Fibroblast of lung (primary cell): ENCODE results near the gene SFMBT2. TPM values are rescaled to one million over a fixed set of nuclear protein-coding genes. Genes with fewer than 3 reads are reported as not detected.

Source experiments
- DNase-seq, 2 donors: peaks; one replicate each; pipeline versions ENCODE4 v3.0.0 to v3.0.0-alpha.2; 2010; ENCODE audit warnings: low read depth in 2 of 2
- H2AFZ ChIP-seq: 2 replicates; pipeline ENCODE4 v1.5.1; 2012; ENCODE audit warnings: low read length, control low read depth, inconsistent platforms
- H3K27ac ChIP-seq: 2 replicates; pipeline ENCODE4 v1.5.1; 2011; ENCODE audit warnings: low read length, control low read depth; ENCODE audit not compliant: insufficient read depth
- H3K27me3 ChIP-seq: 2 replicates; pipeline ENCODE4 v1.5.1; 2011; ENCODE audit warnings: mild to moderate bottlenecking, low read length; ENCODE audit not compliant: control insufficient read depth, insufficient read depth
- H3K36me3 ChIP-seq: 2 replicates; pipeline ENCODE4 v1.5.1; 2011; ENCODE audit warnings: low read length; ENCODE audit not compliant: control insufficient read depth, insufficient read depth
- H3K4me1 ChIP-seq: 2 replicates; pipeline ENCODE4 v1.5.1; 2011; ENCODE audit warnings: low read length; ENCODE audit not compliant: control insufficient read depth, insufficient read depth; ENCODE audit errors: extremely low read depth
- H3K4me2 ChIP-seq: 2 replicates; pipeline ENCODE4 v1.5.1; 2011; ENCODE audit warnings: low read length, control low read depth; ENCODE audit not compliant: insufficient read depth; ENCODE audit errors: extremely low read depth
- H3K4me3 ChIP-seq, 4 experiments: fragments of 200-600 bp in 1 of 4; sonication (generic) in 1 of 4; replicated peaks in 1 of 4; 2 replicates each; pipeline ENCODE4 v1.5.1; 2011 to 2016; ENCODE audit warnings: low read length in 4 of 4, low read depth in 3 of 4, mild to moderate bottlenecking in 3 of 4, control low read depth in 2 of 4, inconsistent platforms in 1 of 4, mixed read lengths in 1 of 4; ENCODE audit not compliant: insufficient read depth in 1 of 4; ENCODE audit errors: control extremely low read depth in 1 of 4
- H3K79me2 ChIP-seq: 2 replicates; pipeline ENCODE4 v1.5.1; 2012; ENCODE audit warnings: mild to moderate bottlenecking, low read length, inconsistent platforms; ENCODE audit not compliant: control insufficient read depth, insufficient read depth
- H3K9ac ChIP-seq: 2 replicates; pipeline ENCODE4 v1.5.1; 2011; ENCODE audit warnings: mild to moderate bottlenecking, low read length, control low read depth; ENCODE audit not compliant: insufficient read depth
- H3K9me3 ChIP-seq: 2 replicates; pipeline ENCODE4 v1.5.1; 2012; ENCODE audit warnings: low read depth, low read length; ENCODE audit not compliant: control insufficient read depth, insufficient read depth
- H4K20me1 ChIP-seq: 2 replicates; pipeline ENCODE4 v1.5.1; 2011; ENCODE audit warnings: low read length; ENCODE audit not compliant: control insufficient read depth, insufficient read depth; ENCODE audit errors: extremely low read depth
- CTCF ChIP-seq, 2 donors: IDR thresholded peaks in 1 of 2; conservative IDR thresholded peaks in 1 of 2; 1 replicate in 1 of 2; 2 replicates in 1 of 2; pipeline ENCODE4 v1.5.1; 2011 to 2012; ENCODE audit warnings: low read length in 2 of 2, control low read depth in 1 of 2, inconsistent platforms in 1 of 2, low read depth in 1 of 2, mild to moderate bottlenecking in 1 of 2
- EZH2 ChIP-seq: IDR thresholded peaks from 2 replicates; pipeline ENCODE4 v1.5.1; 2012; ENCODE audit warnings: low read length, control low read depth, mild to moderate bottlenecking; ENCODE audit errors: missing control alignments
- polyA plus RNA-seq, 2 donors: library from polyadenylated mRNA; depleted of rRNA in 1 of 2; stranded (reverse) in 1 of 2; unstranded in 1 of 2; fragments of >200 nt; gene quantifications; 2 replicates each; pipeline ENCODE4 v1.2.1, GENCODE V29; 2011 to 2012; ENCODE audit warnings: missing spikeins in 1 of 2
- total RNA-seq: library from RNA; depleted of rRNA; stranded (reverse); fragments of >200 nt; gene quantifications from 2 replicates; pipeline ENCODE4 v1.2.1, GENCODE V29; 2014

Gene SFMBT2
- total and polyA plus RNA-seq, 2 donors (not counting 1 experiment from before 2014, with no cell fraction given) = 0.52 to 2.5 TPM

- H4K20me1 ChIP-seq = no peaks in the 10 kb centered on the region
- H3K4me3 ChIP-seq = no peak overlapping the region
- H3K4me2 ChIP-seq = no peak overlapping the region
- no peak overlapping the region for H2AFZ ChIP-seq
- no peak overlapping the region for H3K27ac ChIP-seq
- TF ChIP-seq EZH2 (no peak), CTCF (conservative IDR thresholded peaks at IDR 0.05 in 1 of 2, IDR thresholded peaks at IDR 0.05 in 1 of 2; ENCODE audit: low read depth in 1 of 2, low read length in 2 of 2) (no peak)
- no peaks in the 10 kb centered on the region for H3K79me2 ChIP-seq
- no peak overlapping the region for H3K9ac ChIP-seq
- no peak for DNase-seq
- H3K9me3 ChIP-seq = no peaks in the 10 kb centered on the region
- H3K36me3 ChIP-seq = no peaks in the 10 kb centered on the region
- no peaks in the 10 kb centered on the region for H3K4me1 ChIP-seq
- H3K27me3 ChIP-seq = no peaks in the 10 kb centered on the region
Observed at GRCh38 chr10:7250236-7250635, 160.6 kb downstream of the SFMBT2 start.

GRCh38 chr10:7248585-7249164, 162.2 kb downstream of the SFMBT2 start:
- H3K79me2 ChIP-seq = no peaks in the 10 kb centered on the region
- H3K36me3 ChIP-seq = no peaks in the 10 kb centered on the region
- H3K27me3 ChIP-seq = no peaks in the 10 kb centered on the region
- TF ChIP-seq CTCF (conservative IDR thresholded peaks at IDR 0.05 in 1 of 2, IDR thresholded peaks at IDR 0.05 in 1 of 2; ENCODE audit: low read depth in 1 of 2, low read length in 2 of 2) = no peak
- no peak for TF ChIP-seq EZH2
- H3K9me3 ChIP-seq = no peaks in the 10 kb centered on the region
- no peak overlapping the region for H3K4me2 ChIP-seq
- H3K4me1 ChIP-seq = no peaks in the 10 kb centered on the region
- no peak for DNase-seq
- no peaks in the 10 kb centered on the region for H4K20me1 ChIP-seq
- H3K27ac ChIP-seq = no peak overlapping the region
- H2AFZ ChIP-seq = no peak overlapping the region
- H3K9ac ChIP-seq = no peak overlapping the region
- H3K4me3 ChIP-seq = no peak overlapping the region

- H3K79me2 ChIP-seq = no peaks in the 10 kb centered on the region
- no peaks in the 10 kb centered on the region for H4K20me1 ChIP-seq
- no peak overlapping the region for H2AFZ ChIP-seq
- TF ChIP-seq CTCF (conservative IDR thresholded peaks at IDR 0.05 in 1 of 2, IDR thresholded peaks at IDR 0.05 in 1 of 2; ENCODE audit: low read depth in 1 of 2, low read length in 2 of 2) (no peak), EZH2 (no peak)
- H3K9ac ChIP-seq = no peak overlapping the region
- DNase-seq = no peak
- no peak overlapping the region for H3K27ac ChIP-seq
- no peaks in the 10 kb centered on the region for H3K9me3 ChIP-seq
- H3K4me1 ChIP-seq = no peaks in the 10 kb centered on the region
- H3K4me2 ChIP-seq = no peak overlapping the region
- no peak overlapping the region for H3K4me3 ChIP-seq
- H3K27me3 ChIP-seq = no peaks in the 10 kb centered on the region
- H3K36me3 ChIP-seq = no peaks in the 10 kb centered on the region
Observed at GRCh38 chr10:7248148-7248547, 162.7 kb downstream of the SFMBT2 start.
